ENCODE results near the gene SLPI. TPM values are rescaled to one million over a fixed set of nuclear protein-coding genes. Genes with fewer than 3 reads are reported as not detected.

SLPI gene
- total and polyA plus RNA-seq, 2 experiments from 2014 or later = not detected

DNA sequence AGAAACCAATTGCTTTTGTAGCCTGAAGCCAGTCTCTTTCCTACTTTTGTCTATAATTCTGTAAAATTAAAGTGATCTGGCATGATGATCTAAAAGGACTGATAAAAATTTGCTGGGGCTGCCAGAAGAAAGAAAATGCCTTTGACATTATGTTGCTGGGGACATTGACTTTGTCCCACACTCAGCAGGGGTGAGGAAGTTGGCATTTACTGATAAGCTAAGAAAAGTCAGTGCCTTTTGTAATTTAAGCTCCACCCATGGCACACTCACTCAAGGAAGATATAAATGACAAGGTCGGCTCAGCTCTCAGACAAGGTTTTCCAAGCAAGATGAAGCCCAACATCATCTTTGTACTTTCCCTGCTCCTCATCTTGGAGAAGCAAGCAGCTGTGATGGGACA is 47.6 kb downstream of the SLPI start, which contains the start of gene SEMG1 (continued):
- no peak for TF ChIP-seq CTCF (conservative IDR thresholded peaks at IDR 0.05; ENCODE audit: low read depth in 2 of 2)
- TF ChIP-seq ZNF114 (CRISPR knock-in tag; IDR thresholded peaks at IDR 0.05) = no peak
- no peak for TF ChIP-seq EZH2phosphoT487 (IDR thresholded peaks at IDR 0.05; ENCODE audit: unreplicated experiment)
- no peak for TF ChIP-seq EZH2 (IDR thresholded peaks at IDR 0.05; ENCODE audit: low read depth, unreplicated experiment)
- TF ChIP-seq NANOG (IDR thresholded peaks at IDR 0.05; ENCODE audit: borderline replicate concordance) = no peak
- TF ChIP-seq, protein P1, sequence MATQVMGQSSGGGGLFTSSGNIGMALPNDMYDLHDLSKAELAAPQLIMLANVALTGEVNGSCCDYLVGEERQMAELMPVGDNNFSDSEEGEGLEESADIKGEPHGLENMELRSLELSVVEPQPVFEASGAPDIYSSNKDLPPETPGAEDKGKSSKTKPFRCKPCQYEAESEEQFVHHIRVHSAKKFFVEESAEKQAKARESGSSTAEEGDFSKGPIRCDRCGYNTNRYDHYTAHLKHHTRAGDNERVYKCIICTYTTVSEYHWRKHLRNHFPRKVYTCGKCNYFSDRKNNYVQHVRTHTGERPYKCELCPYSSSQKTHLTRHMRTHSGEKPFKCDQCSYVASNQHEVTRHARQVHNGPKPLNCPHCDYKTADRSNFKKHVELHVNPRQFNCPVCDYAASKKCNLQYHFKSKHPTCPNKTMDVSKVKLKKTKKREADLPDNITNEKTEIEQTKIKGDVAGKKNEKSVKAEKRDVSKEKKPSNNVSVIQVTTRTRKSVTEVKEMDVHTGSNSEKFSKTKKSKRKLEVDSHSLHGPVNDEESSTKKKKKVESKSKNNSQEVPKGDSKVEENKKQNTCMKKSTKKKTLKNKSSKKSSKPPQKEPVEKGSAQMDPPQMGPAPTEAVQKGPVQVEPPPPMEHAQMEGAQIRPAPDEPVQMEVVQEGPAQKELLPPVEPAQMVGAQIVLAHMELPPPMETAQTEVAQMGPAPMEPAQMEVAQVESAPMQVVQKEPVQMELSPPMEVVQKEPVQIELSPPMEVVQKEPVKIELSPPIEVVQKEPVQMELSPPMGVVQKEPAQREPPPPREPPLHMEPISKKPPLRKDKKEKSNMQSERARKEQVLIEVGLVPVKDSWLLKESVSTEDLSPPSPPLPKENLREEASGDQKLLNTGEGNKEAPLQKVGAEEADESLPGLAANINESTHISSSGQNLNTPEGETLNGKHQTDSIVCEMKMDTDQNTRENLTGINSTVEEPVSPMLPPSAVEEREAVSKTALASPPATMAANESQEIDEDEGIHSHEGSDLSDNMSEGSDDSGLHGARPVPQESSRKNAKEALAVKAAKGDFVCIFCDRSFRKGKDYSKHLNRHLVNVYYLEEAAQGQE (IDR thresholded peaks at IDR 0.05; ENCODE audit: unreplicated experiment) = no peak
- TF ChIP-seq, protein P2, sequence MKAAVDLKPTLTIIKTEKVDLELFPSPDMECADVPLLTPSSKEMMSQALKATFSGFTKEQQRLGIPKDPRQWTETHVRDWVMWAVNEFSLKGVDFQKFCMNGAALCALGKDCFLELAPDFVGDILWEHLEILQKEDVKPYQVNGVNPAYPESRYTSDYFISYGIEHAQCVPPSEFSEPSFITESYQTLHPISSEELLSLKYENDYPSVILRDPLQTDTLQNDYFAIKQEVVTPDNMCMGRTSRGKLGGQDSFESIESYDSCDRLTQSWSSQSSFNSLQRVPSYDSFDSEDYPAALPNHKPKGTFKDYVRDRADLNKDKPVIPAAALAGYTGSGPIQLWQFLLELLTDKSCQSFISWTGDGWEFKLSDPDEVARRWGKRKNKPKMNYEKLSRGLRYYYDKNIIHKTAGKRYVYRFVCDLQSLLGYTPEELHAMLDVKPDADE (IDR thresholded peaks at IDR 0.05) = no peak
- TF ChIP-seq CREB1 (CRISPR knock-in tag; IDR thresholded peaks at IDR 0.05; ENCODE audit: low read depth) = no peak
- TF ChIP-seq ZNF331 (CRISPR knock-in tag; IDR thresholded peaks at IDR 0.05; ENCODE audit: low read depth) = no peak

Other genes starting within 250 kb of the SLPI start
- gene KCNS1, start 153.4 kb downstream of the SLPI start, total RNA-seq (2014; rRNA removed; shearing (Covaris generic)) = 0.97 and 3.2 TPM in 2 replicates
- gene KCNS1, start 153.4 kb downstream of the SLPI start, polyA plus RNA-seq (2016; fragmentation: Nextera tagmentation; extraction: Ambion mirVana) = 0.30 and 0.37 TPM in 2 replicates
- not detected in 2 replicates for gene WFDC5, start 139.4 kb downstream of the SLPI start, total RNA-seq (2014; rRNA removed; shearing (Covaris generic))
- not detected in 2 replicates for gene WFDC5, start 139.4 kb downstream of the SLPI start, polyA plus RNA-seq (2016; fragmentation: Nextera tagmentation; extraction: Ambion mirVana)
- not detected in 2 replicates for gene WFDC12, start 130.1 kb downstream of the SLPI start, total RNA-seq (2014; rRNA removed; shearing (Covaris generic))
- gene WFDC12, start 130.1 kb downstream of the SLPI start, polyA plus RNA-seq (2016; fragmentation: Nextera tagmentation; extraction: Ambion mirVana) = not detected in 2 replicates
- gene PI3, start 79.7 kb downstream of the SLPI start, total RNA-seq (2014; rRNA removed; shearing (Covaris generic)) = not detected in 2 replicates
- gene PI3, start 79.7 kb downstream of the SLPI start, polyA plus RNA-seq (2016; fragmentation: Nextera tagmentation; extraction: Ambion mirVana) = not detected in 2 replicates
- 3.3 and 4.0 TPM in 2 replicates for gene SEMG1, start 47.5 kb downstream of the SLPI start, total RNA-seq (2014; rRNA removed; shearing (Covaris generic))
- 4.4 and 5.7 TPM in 2 replicates for gene SEMG1, start 47.5 kb downstream of the SLPI start, polyA plus RNA-seq (2016; fragmentation: Nextera tagmentation; extraction: Ambion mirVana)
- gene SEMG2, start 33.2 kb downstream of the SLPI start, total RNA-seq (2014; rRNA removed; shearing (Covaris generic)) = not detected in 2 replicates
- not detected in 2 replicates for gene SEMG2, start 33.2 kb downstream of the SLPI start, polyA plus RNA-seq (2016; fragmentation: Nextera tagmentation; extraction: Ambion mirVana)
- gene RBPJL, start 52.3 kb upstream of the SLPI start, total RNA-seq (2014; rRNA removed; shearing (Covaris generic)) = 0.66 and 1.4 TPM in 2 replicates
- 0.42 and 0.44 TPM in 2 replicates for gene RBPJL, start 52.3 kb upstream of the SLPI start, polyA plus RNA-seq (2016; fragmentation: Nextera tagmentation; extraction: Ambion mirVana)
- 4.2 and 5.1 TPM in 2 replicates for gene MATN4, start 53.7 kb upstream of the SLPI start, total RNA-seq (2014; rRNA removed; shearing (Covaris generic))
- gene MATN4, start 53.7 kb upstream of the SLPI start, polyA plus RNA-seq (2016; fragmentation: Nextera tagmentation; extraction: Ambion mirVana) = 3.3 and 4.0 TPM in 2 replicates
- 35.4 and 39.9 TPM in 2 replicates for gene SDC4, start 93.9 kb upstream of the SLPI start, total RNA-seq (2014; rRNA removed; shearing (Covaris generic))
- 28.5 and 29.7 TPM in 2 replicates for gene SDC4, start 93.9 kb upstream of the SLPI start, polyA plus RNA-seq (2016; fragmentation: Nextera tagmentation; extraction: Ambion mirVana)
- 12.5 and 21.5 TPM in 2 replicates for gene SYS1, start 108.6 kb upstream of the SLPI start, total RNA-seq (2014; rRNA removed; shearing (Covaris generic))
- 6.9 and 7.9 TPM in 2 replicates for gene SYS1, start 108.6 kb upstream of the SLPI start, polyA plus RNA-seq (2016; fragmentation: Nextera tagmentation; extraction: Ambion mirVana)
- gene TP53TG5, start 123.8 kb upstream of the SLPI start, total RNA-seq (2014; rRNA removed; shearing (Covaris generic)) = not detected in 2 replicates
- gene TP53TG5, start 123.8 kb upstream of the SLPI start, polyA plus RNA-seq (2016; fragmentation: Nextera tagmentation; extraction: Ambion mirVana) = not detected in 2 replicates
- gene DBNDD2, start 153.7 kb upstream of the SLPI start, total RNA-seq (2014; rRNA removed; shearing (Covaris generic)) = 25.8 and 28.0 TPM in 2 replicates
- 62.5 and 64.4 TPM in 2 replicates for gene DBNDD2, start 153.7 kb upstream of the SLPI start, polyA plus RNA-seq (2016; fragmentation: Nextera tagmentation; extraction: Ambion mirVana)
- gene PIGT, start 161.6 kb upstream of the SLPI start, total RNA-seq (2014; rRNA removed; shearing (Covaris generic)) = 55.5 and 63.1 TPM in 2 replicates
- gene PIGT, start 161.6 kb upstream of the SLPI start, polyA plus RNA-seq (2016; fragmentation: Nextera tagmentation; extraction: Ambion mirVana) = 48.2 and 48.4 TPM in 2 replicates
- gene WFDC2, start 215.2 kb upstream of the SLPI start, total RNA-seq (2014; rRNA removed; shearing (Covaris generic)) = 27.2 and 28.0 TPM in 2 replicates
- 155 and 161 TPM in 2 replicates for gene WFDC2, start 215.2 kb upstream of the SLPI start, polyA plus RNA-seq (2016; fragmentation: Nextera tagmentation; extraction: Ambion mirVana)

Measured in GM23338 (cell line).